ENCODE results near the gene PPM1G. TPM values are rescaled to one million over a fixed set of nuclear protein-coding genes. Genes with fewer than 3 reads are reported as not detected.

Gene PPM1G
- total and polyA plus RNA-seq, 4 donors, result 45.9 to 76.2 (median 61.7) TPM

GRCh38 chr2:27369471-27370025 lies 39.8 kb downstream of the PPM1G start:
- H3K4me3 ChIP-seq, result peak overlapping the region; percentile 78
- H3K27ac ChIP-seq (ENCODE audit: low read depth in 1 of 2, low read length in 1 of 2), result peak overlapping the region; percentile 92 to 95
- H3K9me3 ChIP-seq (ENCODE audit: control insufficient read depth in 4 of 4, insufficient read depth in 3 of 4, low read length in 3 of 4), result no peaks in the 10 kb centered on the region
- TF ChIP-seq CTCF (IDR thresholded peaks at IDR 0.05; ENCODE audit: control extremely low read depth, extremely low read depth), result no peak
- H3K36me3 ChIP-seq (ENCODE audit: control insufficient read depth in 4 of 4, insufficient read depth in 4 of 4, low read length in 4 of 4), result peaks cover 21 to 44% (median 37%) of the 10 kb centered on the region in 4 donors
- H3K4me1 ChIP-seq (ENCODE audit: control insufficient read depth in 5 of 5, insufficient read depth in 5 of 5, low read length in 5 of 5), result peaks cover 2 to 15% (median 8%) of the 10 kb centered on the region in 5 donors
- ATAC-seq (ENCODE audit: insufficient read depth, low FRiP score) (peak; percentile 32), DNase-seq (peak in 2 of 3 donors; percentile 73 to 79)
- H3K27me3 ChIP-seq (ENCODE audit: control insufficient read depth in 3 of 3, insufficient read depth in 3 of 3, low read length in 2 of 3), result no peaks in the 10 kb centered on the region
- 1% methylated on average over 18 of the region's 18 CpGs for WGBS, 2 donors
- H3K9ac ChIP-seq (ENCODE audit: insufficient read depth in 1 of 2, low read length in 2 of 2), result peak overlapping the region; percentile 80 to 82

- peaks cover 17 to 31% (median 25%) of the 10 kb centered on the region in 4 donors for H3K36me3 ChIP-seq (ENCODE audit: control insufficient read depth in 4 of 4, insufficient read depth in 4 of 4, low read length in 4 of 4)
- DNase-seq (no peak), ATAC-seq (ENCODE audit: insufficient read depth, low FRiP score) (no peak)
- no peaks in the 10 kb centered on the region for H3K9me3 ChIP-seq (ENCODE audit: control insufficient read depth in 4 of 4, insufficient read depth in 3 of 4, low read length in 3 of 4)
- no peak overlapping the region for H3K4me3 ChIP-seq
- WGBS, 2 donors, result 86 to 90% methylated on average over 2 of the region's 2 CpGs
- no peak overlapping the region for H3K9ac ChIP-seq (ENCODE audit: insufficient read depth in 1 of 2, low read length in 2 of 2)
- no peak for TF ChIP-seq CTCF (IDR thresholded peaks at IDR 0.05; ENCODE audit: control extremely low read depth, extremely low read depth)
- no peak overlapping the region for H3K27ac ChIP-seq (ENCODE audit: low read depth in 1 of 2, low read length in 1 of 2)
- no peaks in the 10 kb centered on the region for H3K27me3 ChIP-seq (ENCODE audit: control insufficient read depth in 3 of 3, insufficient read depth in 3 of 3, low read length in 2 of 3)
- peaks cover 0 to 1% (median 0%) of the 10 kb centered on the region in 5 donors for H3K4me1 ChIP-seq (ENCODE audit: control insufficient read depth in 5 of 5, insufficient read depth in 5 of 5, low read length in 5 of 5)
Measured at GRCh38 chr2:27363933-27364332, 45.5 kb downstream of the PPM1G start.

- Histone ChIP-seq H3K27me3 (ENCODE audit: control insufficient read depth in 3 of 3, insufficient read depth in 3 of 3, low read length in 2 of 3) (no peaks in the 10 kb centered on the region), H3K4me3 (no peak overlapping the region), H3K4me1 (ENCODE audit: control insufficient read depth in 5 of 5, insufficient read depth in 5 of 5, low read length in 5 of 5) (peaks cover 0 to 5% (median under 1%) of the 10 kb centered on the region in 5 donors), H3K9ac (ENCODE audit: insufficient read depth in 1 of 2, low read length in 2 of 2) (no peak overlapping the region), H3K9me3 (ENCODE audit: control insufficient read depth in 4 of 4, insufficient read depth in 3 of 4, low read length in 3 of 4) (no peaks in the 10 kb centered on the region), H3K27ac (ENCODE audit: low read depth in 1 of 2, low read length in 1 of 2) (no peak overlapping the region), H3K36me3 (ENCODE audit: control insufficient read depth in 4 of 4, insufficient read depth in 4 of 4, low read length in 4 of 4) (peaks cover 14 to 28% (median 21%) of the 10 kb centered on the region in 4 donors)
- 93 to 98% methylated on average over 4 of the region's 4 CpGs for WGBS, 2 donors
- ATAC-seq (ENCODE audit: insufficient read depth, low FRiP score), result no peak
- TF ChIP-seq CTCF (IDR thresholded peaks at IDR 0.05; ENCODE audit: control extremely low read depth, extremely low read depth), result no peak
- no peak for DNase-seq
Measured at GRCh38 chr2:27362678-27363420, 46.5 kb downstream of the PPM1G start.
